NT2/D1 (cell line): ENCODE data around the gene REPIN1.

Experiments
- SUZ12 ChIP-seq: IDR thresholded peaks from 2 replicates; pipeline ENCODE4 v1.6.1; 2011; ENCODE audit not compliant: insufficient read length, insufficient read depth; ENCODE audit errors: extremely low read depth
- YY1 ChIP-seq: IDR thresholded peaks from 2 replicates; pipeline ENCODE4 v1.6.1; 2011; ENCODE audit not compliant: insufficient read length, insufficient read depth

- peak; percentile 30 for TF ChIP-seq YY1
- no peak for TF ChIP-seq SUZ12
Measured at GRCh38 chr7:150404805-150405583, 36.4 kb downstream of the REPIN1 start.
